HEK293 (cell line): ENCODE results near the gene CBX5.

Experiments
- BCL11B ChIP-seq: fragments of 450-650 bp; formaldehyde crosslinking; IDR thresholded peaks from 2 replicates; pipeline ENCODE4 v1.5.1; 2016; ENCODE audit warnings: low read depth, missing biosample characterization, missing genetic modification characterization
- FEZF1 ChIP-seq: fragments of 450-650 bp; formaldehyde crosslinking; IDR thresholded peaks from 2 replicates; pipeline ENCODE4 v1.5.1; 2016; ENCODE audit warnings: missing biosample characterization, missing genetic modification characterization
- GFI1B ChIP-seq: fragments of 450-650 bp; formaldehyde crosslinking; IDR thresholded peaks from 2 replicates; pipeline ENCODE4 v1.5.1; 2016; ENCODE audit warnings: missing biosample characterization, missing genetic modification characterization
- KLF10 ChIP-seq: fragments of 450-650 bp; IDR thresholded peaks from 2 replicates; pipeline ENCODE4 v1.5.1; 2018; ENCODE audit warnings: missing biosample characterization, mild to moderate bottlenecking, missing genetic modification characterization
- MZF1 ChIP-seq: fragments of 450-650 bp; formaldehyde crosslinking; IDR thresholded peaks from 2 replicates; pipeline ENCODE4 v1.5.1; 2017; ENCODE audit warnings: missing biosample characterization, missing genetic modification characterization, borderline replicate concordance
- OSR2 ChIP-seq: fragments of 450-650 bp; formaldehyde crosslinking; IDR thresholded peaks from 2 replicates; pipeline ENCODE4 v1.5.1; 2016; ENCODE audit warnings: missing biosample characterization, missing genetic modification characterization
- PRDM1 ChIP-seq: fragments of 450-650 bp; formaldehyde crosslinking; IDR thresholded peaks from 2 replicates; pipeline ENCODE4; 2016; ENCODE audit warnings: missing biosample characterization, missing genetic modification characterization
- SCRT1 ChIP-seq: fragments of 450-650 bp; formaldehyde crosslinking; IDR thresholded peaks from 2 replicates; pipeline ENCODE4 v1.5.1; 2016; ENCODE audit warnings: missing biosample characterization, missing genetic modification characterization, borderline replicate concordance
- SP7 ChIP-seq: fragments of 450-650 bp; formaldehyde crosslinking; IDR thresholded peaks from 2 replicates; pipeline ENCODE4 v1.5.1; 2016; ENCODE audit warnings: missing biosample characterization, missing genetic modification characterization
- ZBTB17 ChIP-seq: fragments of 450-650 bp; formaldehyde crosslinking; IDR thresholded peaks from 2 replicates; pipeline ENCODE4 v1.5.1; 2016; ENCODE audit warnings: missing biosample characterization, missing genetic modification characterization
- ZBTB20 ChIP-seq: fragments of 450-650 bp; formaldehyde crosslinking; IDR thresholded peaks from 2 replicates; pipeline ENCODE4 v1.5.1; 2016; ENCODE audit warnings: missing biosample characterization, missing genetic modification characterization
- ZBTB48 ChIP-seq: fragments of 450-650 bp; formaldehyde crosslinking; IDR thresholded peaks from 2 replicates; pipeline ENCODE4 v1.5.1; 2016; ENCODE audit warnings: missing biosample characterization, missing genetic modification characterization
- ZFP3 ChIP-seq: fragments of 450-650 bp; formaldehyde crosslinking; IDR thresholded peaks from 2 replicates; pipeline ENCODE4 v1.5.1; 2016; ENCODE audit warnings: low read depth, missing biosample characterization, missing genetic modification characterization
- ZNF112 ChIP-seq: fragments of 450-650 bp; formaldehyde crosslinking; IDR thresholded peaks from 2 replicates; pipeline ENCODE4 v1.5.0; 2017; ENCODE audit warnings: missing biosample characterization, missing genetic modification characterization
- ZNF133 ChIP-seq: fragments of 450-650 bp; formaldehyde crosslinking; IDR thresholded peaks from 2 replicates; pipeline ENCODE4 v1.5.1; 2016; ENCODE audit warnings: missing biosample characterization, missing genetic modification characterization
- ZNF155 ChIP-seq: fragments of 450-650 bp; formaldehyde crosslinking; IDR thresholded peaks from 2 replicates; pipeline ENCODE4 v1.5.1; 2016; ENCODE audit warnings: missing biosample characterization, missing genetic modification characterization
- ZNF174 ChIP-seq: fragments of 450-650 bp; formaldehyde crosslinking; IDR thresholded peaks from 2 replicates; pipeline ENCODE4 v1.5.0; 2017; ENCODE audit warnings: missing biosample characterization, mild to moderate bottlenecking, missing genetic modification characterization
- ZNF202 ChIP-seq: fragments of 450-650 bp; formaldehyde crosslinking; IDR thresholded peaks from 2 replicates; pipeline ENCODE4 v1.5.1; 2016; ENCODE audit warnings: missing biosample characterization, missing genetic modification characterization, borderline replicate concordance
- ZNF211 ChIP-seq: fragments of 450-650 bp; formaldehyde crosslinking; IDR thresholded peaks from 2 replicates; pipeline ENCODE4 v1.5.1; 2016; ENCODE audit warnings: low read depth, missing biosample characterization, missing genetic modification characterization
- ZNF223 ChIP-seq: fragments of 450-650 bp; formaldehyde crosslinking; IDR thresholded peaks from 2 replicates; pipeline ENCODE4 v1.5.1; 2016; ENCODE audit warnings: missing biosample characterization, missing genetic modification characterization
- ZNF37A ChIP-seq: fragments of 450-650 bp; IDR thresholded peaks from 2 replicates; pipeline ENCODE4 v1.5.1; 2018; ENCODE audit warnings: missing biosample characterization, missing genetic modification characterization
- ZNF391 ChIP-seq: fragments of 450-650 bp; formaldehyde crosslinking; IDR thresholded peaks from 2 replicates; pipeline ENCODE4 v1.5.1; 2016; ENCODE audit warnings: low read depth, missing biosample characterization, missing genetic modification characterization, borderline replicate concordance
- ZNF473 ChIP-seq: fragments of 450-650 bp; formaldehyde crosslinking; IDR thresholded peaks from 2 replicates; pipeline ENCODE4 v1.5.1; 2017; ENCODE audit warnings: missing biosample characterization, missing genetic modification characterization
- ZNF544 ChIP-seq: fragments of 450-650 bp; formaldehyde crosslinking; IDR thresholded peaks from 2 replicates; pipeline ENCODE4 v1.5.0; 2017; ENCODE audit warnings: missing biosample characterization, missing genetic modification characterization
- ZNF555 ChIP-seq: fragments of 450-650 bp; formaldehyde crosslinking; conservative IDR thresholded peaks from 2 replicates; pipeline ENCODE4 v1.5.1; 2017; ENCODE audit warnings: missing biosample characterization, mild to moderate bottlenecking, missing genetic modification characterization, inconsistent platforms
- ZNF571 ChIP-seq: fragments of 450-650 bp; formaldehyde crosslinking; IDR thresholded peaks from 2 replicates; pipeline ENCODE4 v1.5.0; 2017; ENCODE audit warnings: missing biosample characterization, missing genetic modification characterization
- ZNF629 ChIP-seq: fragments of 450-650 bp; formaldehyde crosslinking; IDR thresholded peaks from 2 replicates; pipeline ENCODE4 v1.5.1; 2017; ENCODE audit warnings: missing biosample characterization, missing genetic modification characterization
- ZNF707 ChIP-seq: fragments of 450-650 bp; formaldehyde crosslinking; IDR thresholded peaks from 2 replicates; pipeline ENCODE4 v1.5.1; 2016; ENCODE audit warnings: missing biosample characterization, missing genetic modification characterization
- ZNF792 ChIP-seq: fragments of 450-650 bp; formaldehyde crosslinking; IDR thresholded peaks from 2 replicates; pipeline ENCODE4 v1.5.1; 2016; ENCODE audit warnings: missing biosample characterization, missing genetic modification characterization
- ZNF830 ChIP-seq: fragments of 450-650 bp; IDR thresholded peaks from 2 replicates; pipeline ENCODE4 v1.5.0; 2018; ENCODE audit warnings: missing biosample characterization, missing genetic modification characterization, low read depth, mild to moderate bottlenecking, moderate library complexity
- ZSCAN16 ChIP-seq: fragments of 450-650 bp; formaldehyde crosslinking; IDR thresholded peaks from 2 replicates; pipeline ENCODE4 v1.5.1; 2016; ENCODE audit warnings: missing biosample characterization, missing genetic modification characterization
- ZSCAN23 ChIP-seq: fragments of 450-650 bp; formaldehyde crosslinking; IDR thresholded peaks from 2 replicates; pipeline ENCODE4 v1.5.1; 2016; ENCODE audit warnings: missing biosample characterization, missing genetic modification characterization
- TF ChIP-seq, protein P1 (sequence below): fragments of 450-650 bp; formaldehyde crosslinking; IDR thresholded peaks from 2 replicates; pipeline ENCODE4 v1.5.0; 2017; ENCODE audit warnings: missing biosample characterization, missing genetic modification characterization, borderline replicate concordance
- TF ChIP-seq, protein P2 (sequence below): fragments of 450-650 bp; formaldehyde crosslinking; optimal IDR thresholded peaks from 2 replicates; pipeline ENCODE3; 2016; ENCODE audit warnings: missing biosample characterization, mild to moderate bottlenecking, missing genetic modification characterization
- TF ChIP-seq, protein P3 (sequence below): fragments of 450-650 bp; formaldehyde crosslinking; IDR thresholded peaks from 2 replicates; pipeline ENCODE4 v1.5.1; 2016; ENCODE audit warnings: missing biosample characterization, missing genetic modification characterization
- TF ChIP-seq, protein P4 (sequence below): fragments of 450-650 bp; formaldehyde crosslinking; IDR thresholded peaks from 2 replicates; pipeline ENCODE4 v1.5.1; 2016; ENCODE audit warnings: missing biosample characterization, missing genetic modification characterization

The CBX5 gene

DNA sequence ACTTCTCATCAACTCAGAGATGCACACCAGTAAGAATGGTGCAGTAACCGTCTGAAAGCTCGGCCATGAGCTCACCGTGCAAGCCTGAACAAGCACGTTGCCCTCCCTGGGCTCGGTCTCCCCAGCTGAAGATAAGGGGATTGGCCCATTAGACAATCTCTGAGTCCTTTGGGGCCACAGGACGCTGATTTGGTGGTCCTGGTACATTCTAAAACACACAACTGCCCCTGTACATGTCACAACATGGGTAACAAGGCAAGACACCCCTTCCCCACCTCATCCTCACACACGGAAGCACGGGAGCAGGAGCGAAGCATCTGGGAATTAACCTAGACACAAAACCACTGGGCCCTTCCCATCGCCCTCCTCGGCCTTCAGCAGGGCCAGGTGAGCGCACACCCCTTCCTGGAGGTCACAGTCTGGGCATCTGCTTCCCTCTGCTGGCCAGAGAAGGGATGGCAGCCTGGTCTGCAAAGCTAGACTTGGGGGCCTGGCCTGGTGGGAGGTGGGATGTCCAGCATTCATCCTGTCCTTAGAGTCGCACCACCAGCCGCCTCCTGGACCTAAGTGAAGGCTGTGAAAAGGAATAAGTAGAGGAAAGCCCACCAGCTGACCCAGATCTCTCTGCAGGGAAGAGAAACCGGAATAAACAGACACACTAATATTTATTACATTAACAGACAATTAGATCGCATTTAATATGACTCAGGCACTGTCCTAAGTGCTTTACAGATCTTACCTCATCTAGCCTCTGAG lies 72.2 kb downstream of the CBX5 start (continued):
- no peak for TF ChIP-seq ZNF223 (tag by site-specific recombination)
- no peak for TF ChIP-seq ZFP3 (tag by site-specific recombination)
- TF ChIP-seq ZNF174 (tag by site-specific recombination): no peak
- 0 out of 2 replicates have a peak, but pooled peaks have one; percentile 53 for TF ChIP-seq ZNF629 (tag by site-specific recombination)
- TF ChIP-seq PRDM1 (tag by site-specific recombination): no peak
- no peak for TF ChIP-seq ZSCAN23
- TF ChIP-seq SCRT1 (tag by site-specific recombination): no peak
- TF ChIP-seq KLF10 (tag by site-specific recombination): peak; percentile 93
- no peak for TF ChIP-seq ZSCAN16 (tag by site-specific recombination)
- TF ChIP-seq ZNF211 (tag by site-specific recombination): no peak
- no peak for TF ChIP-seq ZNF133 (tag by site-specific recombination)
- TF ChIP-seq, protein P1, sequence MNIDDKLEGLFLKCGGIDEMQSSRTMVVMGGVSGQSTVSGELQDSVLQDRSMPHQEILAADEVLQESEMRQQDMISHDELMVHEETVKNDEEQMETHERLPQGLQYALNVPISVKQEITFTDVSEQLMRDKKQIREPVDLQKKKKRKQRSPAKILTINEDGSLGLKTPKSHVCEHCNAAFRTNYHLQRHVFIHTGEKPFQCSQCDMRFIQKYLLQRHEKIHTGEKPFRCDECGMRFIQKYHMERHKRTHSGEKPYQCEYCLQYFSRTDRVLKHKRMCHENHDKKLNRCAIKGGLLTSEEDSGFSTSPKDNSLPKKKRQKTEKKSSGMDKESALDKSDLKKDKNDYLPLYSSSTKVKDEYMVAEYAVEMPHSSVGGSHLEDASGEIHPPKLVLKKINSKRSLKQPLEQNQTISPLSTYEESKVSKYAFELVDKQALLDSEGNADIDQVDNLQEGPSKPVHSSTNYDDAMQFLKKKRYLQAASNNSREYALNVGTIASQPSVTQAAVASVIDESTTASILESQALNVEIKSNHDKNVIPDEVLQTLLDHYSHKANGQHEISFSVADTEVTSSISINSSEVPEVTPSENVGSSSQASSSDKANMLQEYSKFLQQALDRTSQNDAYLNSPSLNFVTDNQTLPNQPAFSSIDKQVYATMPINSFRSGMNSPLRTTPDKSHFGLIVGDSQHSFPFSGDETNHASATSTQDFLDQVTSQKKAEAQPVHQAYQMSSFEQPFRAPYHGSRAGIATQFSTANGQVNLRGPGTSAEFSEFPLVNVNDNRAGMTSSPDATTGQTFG (tag by site-specific recombination): no peak
- TF ChIP-seq ZNF571 (tag by site-specific recombination): no peak
- peak; percentile 68 for TF ChIP-seq ZNF391 (tag by site-specific recombination)
- TF ChIP-seq ZBTB17 (tag by site-specific recombination): peak; percentile 92
- no peak for TF ChIP-seq ZNF112 (tag by site-specific recombination)
- no peak for TF ChIP-seq GFI1B (tag by site-specific recombination)
- peak; percentile 58 for TF ChIP-seq OSR2 (tag by site-specific recombination)
- TF ChIP-seq, protein P2, sequence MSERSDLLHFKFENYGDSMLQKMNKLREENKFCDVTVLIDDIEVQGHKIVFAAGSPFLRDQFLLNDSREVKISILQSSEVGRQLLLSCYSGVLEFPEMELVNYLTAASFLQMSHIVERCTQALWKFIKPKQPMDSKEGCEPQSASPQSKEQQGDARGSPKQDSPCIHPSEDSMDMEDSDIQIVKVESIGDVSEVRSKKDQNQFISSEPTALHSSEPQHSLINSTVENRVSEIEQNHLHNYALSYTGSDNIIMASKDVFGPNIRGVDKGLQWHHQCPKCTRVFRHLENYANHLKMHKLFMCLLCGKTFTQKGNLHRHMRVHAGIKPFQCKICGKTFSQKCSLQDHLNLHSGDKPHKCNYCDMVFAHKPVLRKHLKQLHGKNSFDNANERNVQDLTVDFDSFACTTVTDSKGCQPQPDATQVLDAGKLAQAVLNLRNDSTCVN (tag by site-specific recombination): no peak
- no peak for TF ChIP-seq ZNF544 (tag by site-specific recombination)
- TF ChIP-seq, protein P3, sequence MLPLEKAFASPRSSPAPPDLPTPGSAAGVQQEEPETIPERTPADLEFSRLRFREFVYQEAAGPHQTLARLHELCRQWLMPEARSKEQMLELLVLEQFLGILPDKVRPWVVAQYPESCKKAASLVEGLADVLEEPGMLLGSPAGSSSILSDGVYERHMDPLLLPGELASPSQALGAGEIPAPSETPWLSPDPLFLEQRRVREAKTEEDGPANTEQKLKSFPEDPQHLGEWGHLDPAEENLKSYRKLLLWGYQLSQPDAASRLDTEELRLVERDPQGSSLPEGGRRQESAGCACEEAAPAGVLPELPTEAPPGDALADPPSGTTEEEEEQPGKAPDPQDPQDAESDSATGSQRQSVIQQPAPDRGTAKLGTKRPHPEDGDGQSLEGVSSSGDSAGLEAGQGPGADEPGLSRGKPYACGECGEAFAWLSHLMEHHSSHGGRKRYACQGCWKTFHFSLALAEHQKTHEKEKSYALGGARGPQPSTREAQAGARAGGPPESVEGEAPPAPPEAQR (tag by site-specific recombination): no peak
- TF ChIP-seq ZNF792 (tag by site-specific recombination): no peak
- no peak for TF ChIP-seq ZNF707 (tag by site-specific recombination)
- no peak; the same call in 1 of the 2 replicates for TF ChIP-seq BCL11B
- TF ChIP-seq ZNF37A (tag by site-specific recombination): no peak
- no peak for TF ChIP-seq ZNF202 (tag by site-specific recombination)
- TF ChIP-seq ZBTB48 (tag by site-specific recombination): peak; percentile 70; the same call in 1 of the 2 replicates
- TF ChIP-seq, protein P4, sequence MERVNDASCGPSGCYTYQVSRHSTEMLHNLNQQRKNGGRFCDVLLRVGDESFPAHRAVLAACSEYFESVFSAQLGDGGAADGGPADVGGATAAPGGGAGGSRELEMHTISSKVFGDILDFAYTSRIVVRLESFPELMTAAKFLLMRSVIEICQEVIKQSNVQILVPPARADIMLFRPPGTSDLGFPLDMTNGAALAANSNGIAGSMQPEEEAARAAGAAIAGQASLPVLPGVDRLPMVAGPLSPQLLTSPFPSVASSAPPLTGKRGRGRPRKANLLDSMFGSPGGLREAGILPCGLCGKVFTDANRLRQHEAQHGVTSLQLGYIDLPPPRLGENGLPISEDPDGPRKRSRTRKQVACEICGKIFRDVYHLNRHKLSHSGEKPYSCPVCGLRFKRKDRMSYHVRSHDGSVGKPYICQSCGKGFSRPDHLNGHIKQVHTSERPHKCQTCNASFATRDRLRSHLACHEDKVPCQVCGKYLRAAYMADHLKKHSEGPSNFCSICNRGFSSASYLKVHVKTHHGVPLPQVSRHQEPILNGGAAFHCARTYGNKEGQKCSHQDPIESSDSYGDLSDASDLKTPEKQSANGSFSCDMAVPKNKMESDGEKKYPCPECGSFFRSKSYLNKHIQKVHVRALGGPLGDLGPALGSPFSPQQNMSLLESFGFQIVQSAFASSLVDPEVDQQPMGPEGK (tag by site-specific recombination): peak; percentile 85
- no peak for TF ChIP-seq ZNF155 (tag by site-specific recombination)
- TF ChIP-seq ZNF555: no peak
- no peak for TF ChIP-seq ZNF830
- TF ChIP-seq MZF1: no peak
- no peak for TF ChIP-seq SP7 (tag by site-specific recombination)
- TF ChIP-seq ZNF473 (tag by site-specific recombination): no peak
- TF ChIP-seq ZBTB20: peak; percentile 71
- no peak for TF ChIP-seq FEZF1 (tag by site-specific recombination)
